Aorta (tissue), 5 donors: Measurements from ENCODE around the gene GNB1. TPM values are rescaled to one million over a fixed set of nuclear protein-coding genes. Genes with fewer than 3 reads are reported as not detected.

Source experiments
- ATAC-seq: fragments of 200-7000 bp; cut with Tn5 transposase; one replicate; pipeline ENCODE4 v1.9.1; 2022; ENCODE audit warnings: moderate library complexity; ENCODE audit not compliant: low FRiP score
- DNase-seq, 2 donors: peaks; one replicate each; pipeline ENCODE4 v3.0.0-alpha.2; 2020
- H3K27ac ChIP-seq, 2 donors: one replicate each; pipeline ENCODE4 v1.5.1; 2013; ENCODE audit warnings: low read length in 2 of 2, mild to moderate bottlenecking in 2 of 2, moderate library complexity in 2 of 2, control low read depth in 1 of 2, inconsistent platforms in 1 of 2, low read depth in 1 of 2
- H3K27me3 ChIP-seq, 2 donors: one replicate each; pipeline ENCODE4 v1.6.1; 2013; ENCODE audit warnings: control low read depth in 1 of 2, low read length in 1 of 2, mild to moderate bottlenecking in 1 of 2, moderate library complexity in 1 of 2; ENCODE audit not compliant: insufficient read depth in 2 of 2, control insufficient read depth in 1 of 2
- H3K36me3 ChIP-seq, 2 donors: one replicate each; pipeline ENCODE4 v1.6.1; 2013; ENCODE audit warnings: control low read depth in 1 of 2, low read length in 1 of 2, mild to moderate bottlenecking in 1 of 2; ENCODE audit not compliant: insufficient read depth in 2 of 2, control insufficient read depth in 1 of 2
- H3K4me1 ChIP-seq, 2 donors: one replicate each; pipeline ENCODE4 v1.6.1; 2013; ENCODE audit warnings: low read length in 2 of 2, control low read depth in 1 of 2, mild to moderate bottlenecking in 1 of 2, moderate library complexity in 1 of 2; ENCODE audit not compliant: insufficient read depth in 2 of 2, control insufficient read depth in 1 of 2
- H3K4me3 ChIP-seq, 2 donors: one replicate each; pipeline ENCODE4 v1.5.1; 2013; ENCODE audit warnings: low read length in 2 of 2, control low read depth in 1 of 2, mild to moderate bottlenecking in 1 of 2
- H3K9me3 ChIP-seq: one replicate; pipeline ENCODE4 v1.6.1; 2013; ENCODE audit warnings: mild to moderate bottlenecking, low read length; ENCODE audit not compliant: control insufficient read depth
- WGBS, 2 donors: extraction: QIAGEN DNeasy Blood & Tissue Kit; methylation state at CpG; one replicate each; pipeline ENCODE4 v1.1.7; 2013; 5-methylcytosine and 5-hydroxymethylcytosine counted together
- intact Hi-C, 2 donors: fragments of 100-400 bp; cut with DNase I; formaldehyde crosslinking; loops; one replicate each; pipeline versions ENCODE4 v1.14.2 to v1.15.0; 2022
- polyA plus RNA-seq, 2 donors: library from polyadenylated mRNA; stranded (reverse); fragments of 200-250 nt; gene quantifications; one replicate each; pipeline ENCODE4 v1.2.3, GENCODE V29; 2013
- total RNA-seq, 2 donors: library from RNA; stranded (reverse); fragmentation: NEBNext Ultra II Directional; extraction: Animal tissue kit (Norgen Biotek cat#: 25700); gene quantifications; one replicate each; pipeline ENCODE4 v1.2.1, GENCODE V29; 2021
- donor health status: healthy with polysubstance abuse.
- donor health status: Bipolar disorder and iron deficiency.
- donor health status: DM: no; HTN: no; CAD: no.
- donor health status: DM: no; HTN: no; CAD: no.
- donor health status: DM: yes; HTN: yes; CAD: no.

GNB1 gene
- total and polyA plus RNA-seq, 4 donors, result 142 to 312 (median 248) TPM

DNA sequence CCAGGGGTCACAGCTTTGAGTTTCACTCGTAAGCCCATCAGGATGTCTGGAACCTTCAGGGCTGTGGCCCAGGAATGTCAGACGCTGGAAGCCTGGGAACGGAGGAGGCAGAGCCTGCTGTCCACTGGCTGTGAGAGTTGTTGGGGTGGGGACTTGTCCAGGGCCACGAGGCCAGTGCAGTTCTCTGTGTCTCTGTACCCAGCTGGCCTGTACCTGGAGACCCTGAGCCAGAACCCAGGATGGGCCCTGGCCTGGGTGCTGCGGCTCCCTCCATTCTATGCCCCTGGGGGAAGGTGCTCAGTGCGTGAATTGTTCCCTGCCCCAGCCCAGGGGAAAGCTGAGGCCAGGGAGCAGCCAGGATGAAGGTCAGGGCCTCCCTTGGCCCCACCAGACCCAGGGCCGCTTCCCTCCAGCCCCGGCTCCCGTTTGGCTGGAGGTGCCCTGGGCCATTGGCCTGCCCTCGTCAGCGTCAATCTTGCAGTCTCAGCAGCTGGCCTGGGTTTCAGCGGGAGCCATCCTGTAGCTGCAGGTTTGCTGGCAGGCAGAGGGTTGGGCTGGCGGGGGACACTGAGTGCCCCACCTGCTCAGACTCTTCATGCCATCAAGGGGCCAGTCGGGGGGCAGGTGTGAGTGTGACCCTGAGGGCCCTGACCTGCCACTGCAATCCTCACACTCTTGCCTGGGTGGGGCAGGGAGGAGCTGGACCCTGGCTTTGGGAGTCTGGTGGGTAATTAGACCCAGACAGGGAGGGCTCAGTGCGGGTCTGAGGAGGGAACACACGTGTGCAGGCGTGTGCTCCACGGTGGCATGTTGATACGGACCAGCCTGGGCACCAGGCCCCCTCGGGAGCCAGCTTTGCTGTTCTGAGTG lies 23.4 kb upstream of the GNB1 start:
- ATAC-seq (no peak), DNase-seq (peak in 1 of 2 donors; percentile 38)
- Histone ChIP-seq H3K27me3 (no peaks in the 10 kb centered on the region), H3K36me3 (no peaks in the 10 kb centered on the region), H3K4me1 (no peaks in the 10 kb centered on the region), H3K9me3 (no peaks in the 10 kb centered on the region), H3K27ac (no peak overlapping the region), H3K4me3 (no peak overlapping the region)
- intact Hi-C loops, result no loop called here
- WGBS, 2 donors, result 72% methylated on average over 20 of the region's 20 CpGs

DNA sequence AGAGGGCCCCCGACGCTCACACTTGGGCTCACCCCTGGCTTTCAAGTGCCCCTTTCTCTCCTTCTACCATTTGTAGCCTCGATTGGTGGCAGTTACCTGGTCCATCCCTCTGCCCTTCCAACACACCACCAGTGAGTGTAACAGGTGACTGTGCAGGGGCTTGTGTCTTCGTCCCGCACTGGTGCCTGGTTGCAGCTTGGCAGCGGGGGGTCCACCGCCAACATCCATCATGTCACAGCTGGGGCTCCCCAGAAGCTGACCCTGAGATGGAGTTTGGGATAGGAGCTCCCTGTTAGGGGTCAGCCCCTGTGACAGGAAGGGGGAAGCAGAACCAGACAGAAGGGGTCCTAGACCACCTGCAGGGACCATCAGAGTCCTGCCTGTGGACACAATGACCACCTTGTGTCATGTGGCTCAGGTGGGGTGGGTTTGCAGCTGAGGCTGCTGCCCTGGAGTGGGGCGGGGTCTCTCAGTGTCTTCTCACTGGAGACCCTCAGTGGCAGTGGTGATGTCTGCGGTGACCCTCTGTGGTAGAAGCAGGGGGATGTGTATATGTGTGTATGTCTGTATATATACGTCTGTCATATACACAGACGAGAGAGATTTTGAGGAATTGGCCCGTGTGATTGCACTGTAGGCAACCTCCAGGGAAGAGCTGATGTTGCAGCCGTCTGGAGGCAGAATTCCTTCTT lies 20.6 kb upstream of the GNB1 start:
- ATAC-seq (no peak), DNase-seq (peak in 1 of 2 donors; percentile 26)
- no peaks in the 10 kb centered on the region for H3K36me3 ChIP-seq
- 88 to 91% methylated on average over 13 of the region's 13 CpGs for WGBS, 2 donors
- no peaks in the 10 kb centered on the region for H3K4me1 ChIP-seq
- intact Hi-C loops, result no loop called here
- no peaks in the 10 kb centered on the region for H3K27me3 ChIP-seq
- H3K4me3 ChIP-seq, result no peak overlapping the region
- no peak overlapping the region for H3K27ac ChIP-seq
- H3K9me3 ChIP-seq, result no peaks in the 10 kb centered on the region

DNA sequence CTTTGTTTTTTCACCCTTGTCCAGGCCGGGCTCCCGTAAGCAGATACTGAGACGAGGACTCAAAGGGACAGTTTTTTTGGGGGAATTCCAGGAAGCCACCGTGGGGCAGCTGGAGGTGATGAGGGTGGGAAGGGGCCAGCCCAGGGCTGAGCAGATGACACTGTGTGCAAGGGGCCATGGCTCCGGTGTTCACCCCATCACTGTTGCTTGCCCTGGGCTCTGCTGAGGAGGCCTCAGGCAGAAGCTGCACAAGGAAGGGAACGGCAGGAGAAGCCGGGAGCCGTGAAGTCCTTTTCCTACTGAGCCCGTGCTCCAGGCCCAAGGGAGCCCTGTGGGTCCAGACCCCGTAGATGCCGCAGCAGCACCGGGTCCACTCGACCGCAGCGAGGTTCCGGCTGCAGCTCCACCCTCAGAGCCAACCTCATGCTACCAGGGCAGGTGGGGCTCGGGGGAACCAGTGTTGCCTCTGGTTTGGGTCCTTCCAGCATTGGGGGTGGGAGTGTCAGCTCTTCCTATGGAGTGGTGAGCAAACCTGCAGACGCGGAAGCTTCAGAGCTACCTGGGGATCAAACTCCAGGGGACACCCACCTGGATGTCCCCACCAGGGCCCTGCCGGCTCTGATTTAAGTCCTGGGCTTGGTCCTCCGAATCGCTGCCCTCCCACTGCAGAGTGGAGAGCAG lies 19.9 kb upstream of the GNB1 start:
- intact Hi-C loops, result no loop called here
- H3K27me3 ChIP-seq, result no peaks in the 10 kb centered on the region
- no peaks in the 10 kb centered on the region for H3K9me3 ChIP-seq
- H3K4me3 ChIP-seq, result no peak overlapping the region
- ATAC-seq (no peak), DNase-seq (peak in 1 of 2 donors; percentile 51)
- no peak overlapping the region for H3K27ac ChIP-seq
- 93 to 94% methylated on average over 22 of the region's 22 CpGs for WGBS, 2 donors
- no peaks in the 10 kb centered on the region for H3K36me3 ChIP-seq
- H3K4me1 ChIP-seq, result no peaks in the 10 kb centered on the region

DNA sequence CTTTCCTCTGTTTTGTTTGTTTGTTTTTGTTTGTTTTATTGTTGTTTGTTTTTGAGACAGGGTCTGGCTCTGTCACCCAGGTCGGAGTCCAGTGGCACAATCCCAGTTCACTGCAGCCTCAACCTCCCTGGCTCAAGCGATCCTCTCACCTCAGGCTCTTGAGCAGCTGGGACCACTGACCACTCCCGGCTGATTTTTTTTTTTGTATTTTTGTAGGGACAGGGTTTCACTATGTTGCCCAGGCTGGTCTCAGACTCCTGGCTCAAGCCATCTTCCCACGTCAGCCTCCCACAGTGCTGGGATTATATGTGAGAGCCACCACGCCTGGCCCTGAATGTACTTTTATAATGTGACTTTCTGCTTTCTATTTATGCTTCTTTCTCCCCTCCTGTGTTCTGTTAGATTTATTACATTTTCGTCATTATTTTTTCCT lies 19.2 kb upstream of the GNB1 start:
- intact Hi-C loops, result no loop called here
- Histone ChIP-seq H3K27ac (no peak overlapping the region), H3K4me1 (no peaks in the 10 kb centered on the region), H3K9me3 (no peaks in the 10 kb centered on the region), H3K27me3 (no peaks in the 10 kb centered on the region), H3K36me3 (no peaks in the 10 kb centered on the region), H3K4me3 (no peak overlapping the region)
- DNase-seq (peak in 1 of 2 donors; percentile 40), ATAC-seq (no peak)
- WGBS, 2 donors, result 47 to 56% methylated on average over 6 of the region's 6 CpGs

DNA sequence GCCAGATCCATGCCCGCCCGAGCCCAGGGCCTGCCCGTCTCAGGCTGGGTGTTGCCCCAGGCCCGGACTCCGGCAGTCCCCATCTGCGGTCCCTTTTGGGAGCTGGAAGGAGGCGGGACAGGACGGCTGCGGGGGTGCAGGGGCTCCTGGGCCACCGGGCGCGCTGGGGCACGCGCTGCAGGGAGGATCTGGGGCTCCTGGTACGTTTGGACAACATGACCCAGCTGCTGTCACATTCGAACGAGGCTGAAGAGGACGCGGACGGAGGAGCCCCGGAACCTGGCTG lies 17.6 kb upstream of the GNB1 start:
- no peaks in the 10 kb centered on the region for H3K27me3 ChIP-seq
- H3K36me3 ChIP-seq, result no peaks in the 10 kb centered on the region
- ATAC-seq (peak; percentile 8), DNase-seq (peak in 1 of 2 donors; percentile 86)
- intact Hi-C loops, result no loop called here
- H3K9me3 ChIP-seq, result no peaks in the 10 kb centered on the region
- no peaks in the 10 kb centered on the region for H3K4me1 ChIP-seq
- peak overlapping the region in 1 of 2 donors; percentile 74 for H3K27ac ChIP-seq
- H3K4me3 ChIP-seq, result peak overlapping the region; percentile 32 to 53
- 5% methylated on average over 21 of the region's 21 CpGs for WGBS, 2 donors

DNA sequence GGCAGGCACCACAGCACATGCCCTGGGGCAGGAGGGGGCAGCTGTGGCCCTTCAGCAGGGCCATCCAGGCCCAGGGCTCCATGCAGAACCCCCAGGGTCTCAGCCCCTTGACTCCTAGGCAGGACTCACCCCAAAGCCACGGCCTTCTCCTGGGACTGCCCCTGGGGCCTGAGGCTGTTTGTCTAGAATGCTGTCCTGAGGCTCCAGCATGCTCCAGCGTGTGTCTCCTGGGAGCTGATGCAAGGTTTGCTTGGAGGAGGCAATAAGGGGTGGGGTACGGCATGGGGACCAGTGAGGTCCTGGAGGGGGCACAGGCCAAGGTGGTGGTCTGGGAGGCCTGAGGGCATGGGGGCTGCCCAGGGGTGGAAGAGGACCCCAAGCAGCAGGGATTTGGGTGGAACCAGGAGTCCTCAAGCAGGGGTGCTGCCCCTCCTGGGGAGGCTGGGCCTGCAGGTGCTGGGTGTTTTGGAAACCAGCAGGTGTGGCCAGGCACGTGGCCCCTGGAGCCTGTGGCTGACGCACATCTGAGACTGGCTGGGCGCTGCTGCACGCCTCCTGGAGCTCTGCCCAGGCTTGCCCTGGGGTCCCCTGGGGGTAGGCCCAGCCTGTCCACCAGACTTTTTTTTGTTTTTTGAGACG lies 16.3 kb upstream of the GNB1 start:
- intact Hi-C loops, result no loop called here
- Histone ChIP-seq H3K4me1 (no peaks in the 10 kb centered on the region), H3K4me3 (no peak overlapping the region), H3K9me3 (no peaks in the 10 kb centered on the region), H3K27me3 (no peaks in the 10 kb centered on the region), H3K36me3 (no peaks in the 10 kb centered on the region), H3K27ac (no peak overlapping the region)
- no peak for ATAC-seq
- WGBS, 2 donors, result 47 to 50% methylated on average over 7 to 8 of the region's 8 CpGs
- peak; percentile 54 to 81 for DNase-seq

- Histone ChIP-seq H3K27me3 (no peaks in the 10 kb centered on the region), H3K36me3 (no peaks in the 10 kb centered on the region), H3K9me3 (no peaks in the 10 kb centered on the region), H3K4me1 (no peaks in the 10 kb centered on the region), H3K27ac (no peak overlapping the region), H3K4me3 (no peak overlapping the region)
- DNase-seq (peak; percentile 91 to 93), ATAC-seq (peak; percentile 84)
- 21 to 22% methylated on average over 15 of the region's 15 CpGs for WGBS, 2 donors
- intact Hi-C loops, result no loop called here
These were observed 15.6 kb upstream of the GNB1 start for GRCh38 chr1:1906185-1907097.

GRCh38 chr1:1903224-1903623 lies 12.3 kb upstream of the GNB1 start:
- no peaks in the 10 kb centered on the region for H3K9me3 ChIP-seq
- H3K4me3 ChIP-seq, result no peak overlapping the region
- DNase-seq (no peak), ATAC-seq (no peak)
- intact Hi-C loops, result no loop called here
- H3K4me1 ChIP-seq, result no peaks in the 10 kb centered on the region
- no peak overlapping the region for H3K27ac ChIP-seq
- WGBS, 2 donors, result 96 to 97% methylated on average over 12 of the region's 12 CpGs
- no peaks in the 10 kb centered on the region for H3K27me3 ChIP-seq
- no peaks in the 10 kb centered on the region for H3K36me3 ChIP-seq
